AG08395 (cell line): ENCODE data around the gene ARL8A.

ENCODE experiments used
- DNase-seq: peaks from one replicate; pipeline ENCODE4 v3.0.0; 2012; ENCODE audit warnings: mixed read lengths, low spot score

ARL8A gene

GRCh38 chr1:202135221-202135721 lies 9.3 kb downstream of the ARL8A start:
- peak; percentile 91 for DNase-seq

- DNase-seq = no peak
Measured at GRCh38 chr1:202134645-202135172, 9.8 kb downstream of the ARL8A start.

GRCh38 chr1:202133989-202134388 lies 10.5 kb downstream of the ARL8A start:
- DNase-seq = no peak

GRCh38 chr1:202133496-202133895 lies 11.0 kb downstream of the ARL8A start:
- no peak for DNase-seq

- DNase-seq = no peak
Measured at GRCh38 chr1:202133001-202133400, 11.5 kb downstream of the ARL8A start.

GRCh38 chr1:202131956-202132821 lies 12.3 kb downstream of the ARL8A start:
- peak; percentile 39 for DNase-seq

- DNase-seq = no peak
Measured at GRCh38 chr1:202130816-202131522, 13.6 kb downstream of the ARL8A start.

GRCh38 chr1:202130297-202130721 lies 14.2 kb downstream of the ARL8A start:
- no peak for DNase-seq

- DNase-seq = no peak
Measured at GRCh38 chr1:202129453-202130296, 14.9 kb downstream of the ARL8A start.

GRCh38 chr1:202127836-202128622 lies 16.5 kb downstream of the ARL8A start:
- DNase-seq = no peak

- DNase-seq = no peak
Measured at GRCh38 chr1:202127061-202127460, 17.5 kb downstream of the ARL8A start.

GRCh38 chr1:202126426-202126825 lies 18.1 kb downstream of the ARL8A start:
- no peak for DNase-seq

GRCh38 chr1:202125611-202126010 lies 18.9 kb downstream of the ARL8A start:
- no peak for DNase-seq

- DNase-seq = no peak
Measured at GRCh38 chr1:202124142-202124541, 20.4 kb downstream of the ARL8A start.

- DNase-seq = no peak
Measured at GRCh38 chr1:202123336-202123813, 21.2 kb downstream of the ARL8A start.

- DNase-seq = peak; percentile 76
Measured at GRCh38 chr1:202122639-202123335, 21.8 kb downstream of the ARL8A start, which contains the start of gene GPR37L1. TSS of gene GPR37L1 (plus strand) at chr1:202122917. CDS start at chr1:202122964, 47 bp downstream.

GRCh38 chr1:202121006-202121405 lies 23.5 kb downstream of the ARL8A start:
- no peak for DNase-seq

- DNase-seq = no peak
Measured at GRCh38 chr1:202117898-202118371, 26.6 kb downstream of the ARL8A start.

- DNase-seq = no peak
Measured at GRCh38 chr1:202116287-202116686, 28.2 kb downstream of the ARL8A start.
